K562 (cell line): ENCODE results near the gene MGA. TPM values are rescaled to one million over a fixed set of nuclear protein-coding genes. Genes with fewer than 3 reads are reported as not detected.

Source experiments
- ATAC-seq: fragments of 200-7000 bp; cut with Tn5 transposase; 3 replicates; pipeline ENCODE4 v1.9.1; 2020; ENCODE audit warnings: moderate library complexity
- BruUV-seq: library from RNA; stranded (reverse); fragments of 400-500 nt; replicated peaks from 2 replicates; lab custom pipeline; 2021; lab: Mats Ljungman, UMichigan
- CTCF ChIA-PET: fragments of 300-600 bp; formaldehyde crosslinking; extraction: SDS; loops from one replicate; lab custom pipeline; 2021; ENCODE audit warnings: low intra/inter-chr PET ratio; lab: Yijun Ruan, JAX
- POLR2A ChIA-PET: fragments of 300-600, 350-650 bp; sonication (Branson Sonifier 250); formaldehyde crosslinking; extraction: SDS; loops from one replicate; lab custom pipeline; 2021; ENCODE audit warnings: antibody characterized with exemption, inconsistent platforms; lab: Yijun Ruan, JAX
- DNase-seq, 4 experiments: peaks; one replicate each; pipeline versions ENCODE4 v3.0.0 to v3.0.0-alpha.2; 2011 to 2018; ENCODE audit warnings: low spot score in 3 of 4, mixed read lengths in 3 of 4; ENCODE audit errors: extremely low read depth in 1 of 4
- FAIRE-seq: peaks from 2 replicates; lab custom pipeline; 2011; peaks lifted over from hg19 to GRCh38; lab: Jason Lieb, UNC
- H2AFZ ChIP-seq: 2 replicates; pipeline ENCODE4 v1.6.0; 2011; ENCODE audit warnings: low read depth, low read length, control low read depth, inconsistent platforms
- H3K27ac ChIP-seq: fragments of 200-600 bp; 3 replicates; pipeline ENCODE4 v1.8.0; 2011; ENCODE audit warnings: low read depth, mild to moderate bottlenecking, control low read depth, inconsistent platforms, low read length, moderate library complexity, mixed read lengths; ENCODE audit errors: extremely low read depth
- H3K27me3 ChIP-seq, 2 experiments: fragments of 300-600 bp in 1 of 2; 2 replicates in 1 of 2; 3 replicates in 1 of 2; pipeline versions ENCODE4 v1.6.0 to v1.8.0; 2011; ENCODE audit warnings: inconsistent platforms in 2 of 2, low read length in 2 of 2, mild to moderate bottlenecking in 1 of 2, mixed read lengths in 1 of 2, moderate library complexity in 1 of 2; ENCODE audit not compliant: control insufficient read depth in 2 of 2, insufficient read depth in 2 of 2
- H3K36me3 ChIP-seq: fragments of 300-600 bp; 3 replicates; pipeline ENCODE4 v1.8.0; 2011; ENCODE audit warnings: mild to moderate bottlenecking, low read length, inconsistent platforms; ENCODE audit not compliant: control insufficient read depth, insufficient read depth
- H3K4me1 ChIP-seq, 2 experiments: fragments of 200-600 bp in 1 of 2; replicated peaks in 1 of 2; 2 replicates in 1 of 2; 3 replicates in 1 of 2; pipeline versions ENCODE4 v1.5.1 to v1.8.0; 2011; ENCODE audit warnings: inconsistent platforms in 2 of 2, low read length in 2 of 2, mild to moderate bottlenecking in 1 of 2, mixed read lengths in 1 of 2, moderate library complexity in 1 of 2; ENCODE audit not compliant: control insufficient read depth in 2 of 2, insufficient read depth in 2 of 2
- H3K4me2 ChIP-seq: 2 replicates; pipeline ENCODE4 v1.6.1; 2011; ENCODE audit warnings: low read length, control low read depth, inconsistent platforms, mixed read lengths; ENCODE audit not compliant: insufficient read depth
- H3K4me3 ChIP-seq: fragments of 200-600 bp; sonication (generic), shearing (Covaris generic); 2 replicates; pipeline ENCODE4 v1.5.1; 2016; ENCODE audit warnings: control low read depth, inconsistent platforms
- H3K79me2 ChIP-seq: fragments of 200-600 bp; 3 replicates; pipeline ENCODE4 v1.8.0; 2011; ENCODE audit warnings: low read length, inconsistent platforms; ENCODE audit not compliant: control insufficient read depth, insufficient read depth
- H3K9ac ChIP-seq, 2 experiments: 2 replicates each; pipeline versions ENCODE4 v1.6.0 to v1.6.1; 2011; ENCODE audit warnings: low read depth in 2 of 2, low read length in 2 of 2, control low read depth in 1 of 2, inconsistent platforms in 1 of 2, mild to moderate bottlenecking in 1 of 2, mixed read lengths in 1 of 2; ENCODE audit not compliant: insufficient read depth in 1 of 2
- H3K9me1 ChIP-seq: one replicate; pipeline ENCODE4 v1.6.0; 2011; ENCODE audit warnings: inconsistent platforms, mild to moderate bottlenecking, low read length, moderate library complexity; ENCODE audit not compliant: control insufficient read depth, insufficient read depth
- H3K9me3 ChIP-seq: replicated peaks from 2 replicates; pipeline ENCODE4 v1.5.1; 2011; ENCODE audit warnings: low read depth, low read length, inconsistent platforms; ENCODE audit not compliant: control insufficient read depth, insufficient read depth
- H4K20me1 ChIP-seq: replicated peaks from 2 replicates; pipeline ENCODE4 v1.6.1; 2011; ENCODE audit warnings: low read length, inconsistent platforms, mixed read lengths; ENCODE audit not compliant: control insufficient read depth, insufficient read depth
- MEF2A ChIP-seq: IDR thresholded peaks from 2 replicates; pipeline ENCODE4 v1.6.1; 2011; ENCODE audit warnings: low read depth, mild to moderate bottlenecking, low read length, moderate library complexity; ENCODE audit not compliant: control insufficient read depth
- THAP12 ChIP-seq: fragments of 250-450 bp; sonication (Bioruptor Pico); IDR thresholded peaks from 2 replicates; pipeline ENCODE4 v1.9.0; 2021; ENCODE audit warnings: mild to moderate bottlenecking, inconsistent platforms
- WGBS: fragments of 100-300 bp; shearing (Covaris generic); methylation state at CpG from one replicate; pipeline ENCODE4 v1.1.6; 2016; ENCODE audit warnings: low coverage, mixed read lengths; ENCODE audit not compliant: insufficient coverage; ENCODE audit errors: missing lambda C conversion rate; 5-methylcytosine and 5-hydroxymethylcytosine counted together
- in situ Hi-C: fragments of 300-500 bp; cut with MboI; formaldehyde crosslinking; loops from 4 replicates; pipeline ENCODE4 v1.15.0; 2018; ENCODE audit warnings: inconsistent platforms, mixed read lengths
- intact Hi-C: fragments of 100-400 bp; cut with micrococcal nuclease; formaldehyde crosslinking; loops from 2 replicates; pipeline ENCODE4 v1.14.2; 2022
- polyA plus RNA-seq, 8 experiments: library from polyadenylated mRNA; depleted of rRNA in 4 of 8; stranded (reverse) in 5 of 8; unstranded in 3 of 8; fragments of >200 nt; fragmentation: Nextera tagmentation in 2 of 8; fragmentation: Illumina TruSeq in 1 of 8; extraction: Ambion mirVana in 2 of 8; extraction: Trizol in 1 of 8; gene quantifications; 2 replicates each; pipeline versions ENCODE4 v1.2.1 to v1.2.3, GENCODE V29; 2011 to 2014; ENCODE audit warnings: inconsistent platforms in 1 of 8, missing spikeins in 1 of 8
- total RNA-seq, 7 experiments: library from RNA; depleted of rRNA in 6 of 7; stranded (reverse); fragments of >200 nt in 6 of 7; fragmentation: Illumina TruSeq in 2 of 7; extraction: Trizol in 2 of 7; gene quantifications; 2 replicates each; pipeline versions ENCODE4 v1.2.1 to v1.2.3, GENCODE V29; 2011 to 2021; ENCODE audit warnings: low replicate concordance in 1 of 7

Gene MGA
- total and polyA plus RNA-seq, 9 of the 15 experiments (the other 6 are each of a cell fraction or from before 2014, with no cell fraction given) = 4.7 to 56.1 (median 21.1) TPM

DNA sequence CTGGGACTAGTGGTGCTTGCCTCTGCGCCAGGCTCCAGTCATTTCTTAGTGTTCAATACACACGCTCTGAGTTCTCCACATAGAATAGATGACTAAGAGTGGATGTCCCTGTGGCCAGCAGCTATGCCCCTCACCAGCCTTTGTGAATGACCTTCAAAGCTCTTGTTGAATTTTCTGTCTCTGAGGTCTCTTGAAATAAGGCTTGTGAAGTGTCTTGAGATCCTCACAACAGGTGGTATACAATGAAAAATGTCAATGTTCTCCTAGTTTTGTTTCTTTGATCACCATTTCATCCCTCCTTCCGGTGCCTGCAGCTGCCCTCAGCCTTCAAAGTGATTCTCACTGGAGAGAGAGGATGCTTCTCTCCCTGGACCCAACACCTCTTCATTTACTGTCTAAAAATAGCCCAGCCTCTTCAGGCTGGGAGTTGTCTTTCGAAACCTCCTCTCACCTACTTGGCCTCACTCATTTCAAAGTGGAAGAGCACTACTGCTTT, 119.5 kb downstream of the MGA start:
- H3K4me1 ChIP-seq = peaks cover 11 to 25% of the 10 kb centered on the region in 2 experiments
- in situ Hi-C loops = no loop called here
- FAIRE-seq (no peak), ATAC-seq (no peak), DNase-seq (no peak)
- no TSS peak for BruUV-seq
- H3K9me1 ChIP-seq = no peaks in the 10 kb centered on the region
- TF ChIP-seq MEF2A (peak; percentile 42; the same call in 1 of the 2 replicates), THAP12 (CRISPR knock-in tag) (no peak)
- 70% methylated on average over 4 of the region's 4 CpGs for WGBS
- no peaks in the 10 kb centered on the region; the same call in 1 of the 2 replicates for H4K20me1 ChIP-seq
- no peaks in the 10 kb centered on the region; a peak in 1 of 5 replicates for H3K27me3 ChIP-seq
- no peaks in the 10 kb centered on the region for H3K9me3 ChIP-seq
- no peak overlapping the region for H2AFZ ChIP-seq
- no peak overlapping the region for H3K27ac ChIP-seq
- H3K4me3 ChIP-seq = no peak overlapping the region
- H3K36me3 ChIP-seq = no peaks in the 10 kb centered on the region
- intact Hi-C loops = no loop called here
- ChIA-PET CTCF (no interaction called here), POLR2A (interaction anchor here (1.6 kb wide), 1 partner anchor 12 kb away, joined by 6 read pairs; no protein-coding TSS in a partner anchor)
- no peak overlapping the region for H3K4me2 ChIP-seq
- H3K79me2 ChIP-seq = peaks cover 9% of the 10 kb centered on the region
- no peak overlapping the region for H3K9ac ChIP-seq
